Left hindlimb (tissue), 1 donor: Measurements from ENCODE around the gene MTTP.

Experiments used
- DNase-seq: peaks from one replicate; pipeline ENCODE4 v3.0.0-alpha.2; 2018

MTTP gene

DNA sequence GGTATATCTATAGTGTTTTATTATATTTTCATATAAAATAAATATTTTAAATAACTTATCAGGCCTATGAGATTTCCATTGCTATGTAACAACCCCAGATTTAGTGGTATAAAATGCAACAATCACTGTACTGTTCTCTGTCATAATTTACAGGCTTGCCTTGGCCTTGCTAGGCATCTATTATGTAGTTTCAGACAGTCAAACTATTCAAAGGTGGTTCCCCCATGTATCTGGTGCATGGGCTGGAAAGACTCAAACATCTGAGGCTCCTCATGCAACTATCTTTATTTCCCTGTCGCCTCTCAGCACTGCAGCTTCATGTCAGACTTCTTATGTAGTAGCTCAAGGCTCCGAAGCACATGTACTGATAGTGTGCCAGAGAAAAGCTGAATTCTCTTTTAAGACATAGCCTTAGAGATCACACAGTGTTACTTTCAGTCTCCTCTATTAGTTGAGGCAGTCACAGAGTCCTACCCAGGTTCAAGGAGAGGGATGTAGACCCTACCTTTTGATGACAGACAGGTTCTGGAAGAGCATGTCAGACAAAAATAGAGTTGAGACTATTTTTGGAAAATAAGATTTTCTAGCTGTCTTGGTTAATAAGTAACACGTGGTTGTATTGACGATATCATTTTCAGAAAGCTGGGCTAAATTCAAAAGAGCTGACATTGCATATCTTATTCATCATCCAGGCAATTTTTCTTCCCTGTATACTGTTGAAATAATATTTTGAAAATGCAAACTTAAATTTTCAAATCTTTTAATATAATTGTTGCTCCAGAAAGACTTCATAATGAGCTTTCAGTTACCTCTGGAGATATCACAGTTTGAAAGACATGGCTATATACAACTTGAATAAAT is 19.4 kb downstream of the MTTP start:
- no peak for DNase-seq

GRCh38 chr4:99594818-99595217 is 20.2 kb downstream of the MTTP start:
- no peak for DNase-seq

DNA sequence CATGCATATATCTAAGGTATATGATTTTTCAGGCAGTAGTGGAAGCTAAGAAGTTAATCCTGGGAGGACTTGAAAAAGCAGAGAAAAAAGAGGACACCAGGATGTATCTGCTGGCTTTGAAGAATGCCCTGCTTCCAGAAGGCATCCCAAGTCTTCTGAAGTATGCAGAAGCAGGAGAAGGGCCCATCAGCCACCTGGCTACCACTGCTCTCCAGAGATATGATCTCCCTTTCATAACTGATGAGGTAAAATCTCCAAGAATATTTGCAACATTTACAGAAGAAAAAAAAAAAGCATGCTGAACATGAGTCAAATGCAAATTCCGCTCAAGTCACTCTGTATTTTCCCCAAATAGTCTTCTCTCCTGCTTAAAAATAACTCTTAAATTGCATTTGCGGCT is 32.1 kb downstream of the MTTP start:
- DNase-seq = no peak

GRCh38 chr4:99608417-99608816 is 33.8 kb downstream of the MTTP start:
- no peak for DNase-seq

DNA sequence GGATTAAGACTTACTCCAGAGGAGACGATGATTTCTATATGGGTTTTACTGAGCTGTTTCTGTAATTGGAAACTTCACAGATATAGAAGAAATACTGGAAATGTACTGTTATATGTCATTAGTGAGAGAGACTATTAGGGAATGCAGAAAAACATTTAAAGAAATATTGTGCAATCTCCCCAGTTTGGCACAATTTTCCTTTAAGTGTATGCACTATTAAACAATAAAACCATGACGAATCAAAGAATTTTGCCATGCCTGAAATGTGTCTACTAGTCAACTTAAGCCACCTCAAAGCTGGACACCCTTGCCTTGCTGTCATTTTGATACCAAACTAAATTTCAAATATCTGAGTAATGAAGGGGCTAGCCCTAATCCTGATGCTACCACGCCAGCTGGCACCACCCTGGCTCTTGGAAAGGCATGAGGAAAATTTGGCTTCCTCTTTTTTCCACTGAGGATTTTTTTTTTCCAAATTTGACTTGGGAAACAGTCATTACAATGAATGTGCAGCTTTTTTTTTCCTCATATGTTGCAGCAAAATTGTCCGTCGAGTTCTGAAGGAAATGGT is 36.1 kb downstream of the MTTP start:
- peak; percentile 40 for DNase-seq

GRCh38 chr4:99612281-99612680 is 37.7 kb downstream of the MTTP start:
- no peak for DNase-seq

DNA sequence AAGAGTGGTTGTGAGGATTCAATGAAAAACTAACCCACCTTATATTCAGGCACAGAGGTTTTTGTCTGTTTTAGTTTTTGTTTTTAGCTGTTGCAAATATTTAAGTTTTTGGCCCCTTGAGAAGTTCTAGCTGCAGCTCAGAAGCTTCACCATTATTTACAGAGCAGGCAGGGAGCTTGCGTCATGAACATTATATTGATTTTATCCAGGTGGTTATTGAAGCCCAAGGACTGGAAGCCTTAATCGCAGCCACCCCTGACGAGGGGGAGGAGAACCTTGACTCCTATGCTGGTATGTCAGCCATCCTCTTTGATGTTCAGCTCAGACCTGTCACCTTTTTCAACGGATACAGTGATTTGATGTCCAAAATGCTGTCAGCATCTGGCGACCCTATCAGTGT is 38.1 kb downstream of the MTTP start:
- no peak for DNase-seq

GRCh38 chr4:99614491-99614890 is 39.9 kb downstream of the MTTP start:
- no peak for DNase-seq

DNA sequence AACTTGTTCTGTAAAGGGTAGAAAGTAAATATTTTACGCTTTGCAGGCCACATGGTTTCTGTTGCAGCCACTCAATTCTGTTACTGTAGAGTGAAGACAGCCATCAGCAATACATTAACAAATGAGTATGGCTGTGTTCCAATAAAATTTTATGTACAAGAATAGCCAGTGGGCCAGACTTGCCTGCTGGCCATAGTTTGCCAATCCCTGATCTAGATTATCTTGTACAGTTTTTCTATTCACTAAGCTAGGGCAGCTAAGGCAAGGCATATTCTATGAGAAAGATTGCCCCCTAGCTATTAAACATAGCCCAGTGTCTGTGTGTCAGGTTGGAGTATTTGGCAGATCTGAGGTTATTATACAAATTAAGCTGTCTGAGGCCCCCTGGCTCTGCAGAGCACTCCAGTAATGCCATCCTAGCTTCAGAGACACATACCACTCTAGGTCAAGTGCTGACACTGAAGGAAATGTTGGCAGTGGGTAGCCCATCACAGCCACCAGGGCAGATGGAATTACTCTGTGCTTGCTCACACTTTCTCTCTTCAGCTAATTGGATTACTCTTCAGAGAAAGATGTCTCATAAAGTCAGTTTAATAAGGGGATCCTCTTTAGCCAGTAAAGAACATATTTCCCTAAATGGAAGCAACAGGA is 40.7 kb downstream of the MTTP start:
- DNase-seq = no peak

- DNase-seq = no peak
Observed at GRCh38 chr4:99617374-99617773, 42.8 kb downstream of the MTTP start.

DNA sequence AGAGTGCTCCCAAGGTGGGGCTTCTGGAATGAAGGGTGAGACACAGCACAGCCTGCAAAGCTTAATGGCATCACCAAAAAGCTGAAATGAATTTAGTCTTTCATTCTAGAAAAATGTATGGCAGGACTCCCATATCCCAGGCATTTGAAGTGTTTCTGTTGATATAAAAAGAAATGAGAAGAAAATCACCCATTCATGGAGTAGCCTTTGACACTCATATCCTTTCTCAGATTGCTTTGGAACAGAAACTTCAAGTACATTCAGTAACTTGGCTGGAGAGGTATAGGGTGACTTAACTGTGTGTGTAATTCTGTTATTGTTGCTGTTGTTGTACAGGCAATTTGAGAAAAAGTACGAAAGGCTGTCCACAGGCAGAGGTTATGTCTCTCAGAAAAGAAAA is 47.7 kb downstream of the MTTP start:
- DNase-seq = no peak

- no peak for DNase-seq
Observed at GRCh38 chr4:99624141-99624719, 49.6 kb downstream of the MTTP start.

DNA sequence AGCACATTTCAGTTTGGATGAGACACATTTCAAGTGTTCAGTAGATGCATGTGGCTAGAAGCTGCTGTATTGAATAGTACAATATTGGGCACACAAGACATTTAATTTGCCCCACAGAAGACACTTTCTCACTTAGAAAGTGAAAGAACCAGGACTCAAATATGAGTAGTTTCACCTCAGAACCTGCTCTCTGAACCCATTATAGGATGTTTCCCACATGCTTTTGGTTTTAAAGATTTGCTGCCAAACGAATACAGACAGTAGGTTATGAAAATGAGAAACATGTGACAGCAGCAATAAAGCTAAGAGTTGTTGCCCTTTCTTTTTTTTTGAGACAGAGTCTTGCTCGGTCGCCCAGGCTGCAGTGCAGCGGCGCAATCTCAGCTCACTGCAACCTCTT is 50.7 kb downstream of the MTTP start:
- DNase-seq = no peak

DNA sequence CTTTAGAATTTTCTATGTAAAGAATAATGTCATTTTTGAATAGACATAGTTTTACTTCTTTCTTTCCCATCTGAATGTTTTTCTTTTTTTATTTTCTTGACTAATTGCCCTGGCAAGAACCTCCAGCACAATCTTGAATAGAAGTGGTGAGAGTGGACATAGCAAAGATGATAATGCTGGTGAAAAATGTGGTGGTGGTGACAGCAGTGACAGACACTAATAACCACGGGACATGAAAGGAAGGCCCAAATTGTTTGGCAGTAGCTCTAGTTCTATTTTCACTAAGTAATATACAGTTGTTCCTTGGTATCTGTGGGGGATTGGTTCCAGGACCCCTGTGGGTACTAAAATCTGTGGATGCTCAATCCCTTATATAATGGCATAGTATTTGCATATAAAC is 53.4 kb downstream of the MTTP start:
- no peak for DNase-seq

GRCh38 chr4:99629962-99630554 is 55.4 kb downstream of the MTTP start:
- no peak for DNase-seq

- no peak for DNase-seq
Observed at GRCh38 chr4:99630857-99631360, 56.3 kb downstream of the MTTP start.

GRCh38 chr4:99633772-99634171 is 59.1 kb downstream of the MTTP start:
- no peak for DNase-seq

DNA sequence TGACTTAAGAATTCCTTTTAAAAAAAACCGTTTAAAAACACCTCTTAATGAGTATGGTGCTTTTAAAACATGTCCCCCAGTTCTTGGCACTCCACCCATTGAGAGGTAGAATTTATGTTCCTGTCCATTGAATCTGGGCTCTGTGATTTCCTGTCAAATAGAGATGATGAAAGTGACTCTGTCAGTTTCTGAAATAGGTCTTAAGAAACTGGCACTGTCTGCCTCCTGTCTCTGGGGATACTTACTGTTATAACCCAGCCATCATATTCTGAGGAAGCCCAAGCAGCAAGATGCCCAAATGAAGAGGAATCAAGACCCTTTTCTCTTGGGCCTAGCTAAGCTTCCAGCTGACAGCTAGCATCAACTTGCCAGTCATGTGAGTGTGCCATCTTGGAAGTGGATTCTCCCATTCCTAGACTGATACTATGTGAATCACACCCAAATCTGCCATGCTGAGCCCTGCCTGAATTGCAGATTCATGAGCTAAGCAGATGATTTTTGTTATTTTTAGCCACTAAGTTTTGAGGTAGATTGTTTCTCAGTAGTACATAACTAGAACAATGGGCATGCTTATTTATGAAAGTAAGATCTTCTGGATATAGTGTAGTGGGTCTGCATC is 60.2 kb downstream of the MTTP start:
- no peak for DNase-seq

DNA sequence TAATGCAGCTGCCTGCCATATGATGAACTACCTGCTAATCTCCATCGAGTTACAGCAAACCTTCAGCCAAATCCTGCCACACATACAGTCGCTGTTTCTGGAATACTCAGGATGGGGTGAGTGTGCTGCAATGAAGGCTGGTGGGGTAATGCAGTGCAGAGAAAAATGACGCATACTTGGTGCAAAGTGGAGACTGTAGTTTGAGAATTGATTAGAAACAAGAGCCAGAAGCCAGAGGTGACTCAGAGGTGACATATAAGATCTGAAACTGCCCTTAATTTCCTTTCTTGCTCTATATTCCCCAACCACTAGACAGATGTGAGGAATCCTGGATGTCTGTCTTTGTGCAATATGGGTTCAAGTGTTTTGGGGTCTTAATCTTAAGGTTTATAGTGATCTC is 61.0 kb downstream of the MTTP start:
- no peak for DNase-seq

DNA sequence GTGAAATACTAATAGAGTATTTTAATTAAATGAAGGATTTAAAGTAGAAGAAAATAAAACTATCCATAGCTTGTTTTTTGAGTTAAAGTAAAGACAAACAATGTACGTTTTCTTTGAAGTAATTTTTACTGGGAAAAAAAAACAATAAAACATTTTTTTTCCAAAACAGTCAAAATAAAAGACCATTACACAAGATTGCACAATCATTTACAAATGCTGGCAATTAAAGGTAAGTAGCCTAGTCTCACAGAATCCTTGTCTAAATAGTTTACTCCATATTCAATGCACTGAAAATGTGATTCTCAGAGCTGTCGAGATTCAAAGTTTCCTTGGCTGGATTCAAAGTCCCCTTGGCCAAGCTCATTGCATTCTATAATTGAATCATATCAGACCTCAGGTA is 61.8 kb downstream of the MTTP start:
- no peak for DNase-seq

DNA sequence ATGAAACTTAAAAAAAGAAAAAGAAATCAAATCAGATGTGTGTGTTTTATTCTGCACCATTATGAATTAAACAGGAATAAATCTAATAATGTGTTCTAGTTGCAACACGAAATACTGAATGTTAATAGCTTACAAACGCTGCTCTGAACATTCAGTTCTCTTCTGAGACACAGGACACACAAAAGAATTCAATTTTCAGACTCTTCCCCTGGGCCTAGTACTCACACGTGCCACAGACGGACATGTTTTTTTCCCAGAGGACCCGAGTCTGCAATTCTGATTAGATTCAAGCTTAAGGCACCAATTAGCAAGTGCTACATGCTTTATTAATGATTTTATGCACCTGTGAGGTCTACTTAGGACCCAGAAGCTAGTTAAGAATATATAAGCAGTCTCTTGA is 62.5 kb downstream of the MTTP start:
- DNase-seq = no peak

- no peak for DNase-seq
Observed at GRCh38 chr4:99640676-99641075, 66.1 kb downstream of the MTTP start.
